Thyroid gland (tissue), 4 donors: ENCODE measurements around the gene CIAO3. TPM values are rescaled to one million over a fixed set of nuclear protein-coding genes. Genes with fewer than 3 reads are reported as not detected.

ENCODE experiments used
- DNase-seq, 2 donors: peaks; one replicate each; pipeline ENCODE4 v3.0.0-alpha.2; 2019
- H3K27ac ChIP-seq, 3 donors: fragments of 200-600 bp; sonication (generic); 1 replicate in 2 of 3; 2 replicates in 1 of 3; pipeline ENCODE4 v1.5.1; 2016 to 2019; ENCODE audit warnings: mild to moderate bottlenecking in 1 of 3, moderate library complexity in 1 of 3
- H3K27me3 ChIP-seq: fragments of 200-600 bp; sonication (generic); one replicate; pipeline ENCODE4 v1.5.1; 2019
- H3K36me3 ChIP-seq, 2 donors: fragments of 200-600 bp; sonication (generic); one replicate each; pipeline ENCODE4 v1.5.1; 2016 to 2019
- H3K4me1 ChIP-seq, 2 donors: fragments of 200-600 bp; sonication (generic); one replicate each; pipeline ENCODE4 v1.5.1; 2017 to 2019
- H3K4me3 ChIP-seq, 3 donors: fragments of 200-600 bp; sonication (generic); replicated peaks in 1 of 3; 1 replicate in 2 of 3; 2 replicates in 1 of 3; pipeline ENCODE4 v1.5.1; 2016; ENCODE audit warnings: mild to moderate bottlenecking in 1 of 3
- H3K9me3 ChIP-seq: fragments of 200-600 bp; sonication (generic); one replicate; pipeline ENCODE4 v1.5.1; 2017
- POLR2A ChIP-seq, 2 donors: fragments of 450-650 bp; IDR thresholded peaks; one replicate each; pipeline ENCODE4 v1.6.1; 2017; ENCODE audit warnings: antibody characterized with exemption in 2 of 2, mild to moderate bottlenecking in 2 of 2, moderate library complexity in 1 of 2
- WGBS, 2 donors: methylation state at CpG; one replicate each; pipeline ENCODE4 v1.1.5; 2017; 5-methylcytosine and 5-hydroxymethylcytosine counted together
- intact Hi-C: fragments of 100-400 bp; cut with DNase I; formaldehyde crosslinking; loops from one replicate; pipeline ENCODE4 v1.15.1; 2023
- total RNA-seq, 4 donors: library from RNA; depleted of rRNA; stranded (reverse); fragments of >200 nt; gene quantifications; one replicate each; pipeline ENCODE4 v1.2.3, GENCODE V29; 2016
- TF ChIP-seq, protein P1 (sequence below), 6 experiments: fragments of 200-600 bp in 3 of 6; fragments of 450-650 bp in 3 of 6; sonication (generic) in 3 of 6; IDR thresholded peaks; one replicate each; pipeline ENCODE4 v1.5.1; 2016 to 2019; ENCODE audit warnings: antibody characterized with exemption in 6 of 6, mild to moderate bottlenecking in 2 of 6, inconsistent platforms in 1 of 6, moderate library complexity in 1 of 6

The CIAO3 gene
- total RNA-seq, 4 donors from 2014 or later, result 38.7 to 53.8 (median 44.6) TPM

- peaks cover 0 to 6% of the 10 kb centered on the region in 2 donors for H3K36me3 ChIP-seq
- H3K27me3 ChIP-seq, result no peaks in the 10 kb centered on the region
- intact Hi-C loops, result loop anchor here (2.0 kb wide), 1 partner anchor 73 kb away; no protein-coding TSS in a partner anchor
- H3K4me1 ChIP-seq, result peaks cover 7 to 15% of the 10 kb centered on the region in 2 donors
- no peaks in the 10 kb centered on the region for H3K9me3 ChIP-seq
- WGBS, 2 donors, result 37 to 43% methylated on average over 10 to 15 of the region's 17 CpGs
- DNase-seq, result peak; percentile 23 to 28
- no peak overlapping the region for H3K27ac ChIP-seq
- no peak overlapping the region for H3K4me3 ChIP-seq
- TF ChIP-seq, protein P1, sequence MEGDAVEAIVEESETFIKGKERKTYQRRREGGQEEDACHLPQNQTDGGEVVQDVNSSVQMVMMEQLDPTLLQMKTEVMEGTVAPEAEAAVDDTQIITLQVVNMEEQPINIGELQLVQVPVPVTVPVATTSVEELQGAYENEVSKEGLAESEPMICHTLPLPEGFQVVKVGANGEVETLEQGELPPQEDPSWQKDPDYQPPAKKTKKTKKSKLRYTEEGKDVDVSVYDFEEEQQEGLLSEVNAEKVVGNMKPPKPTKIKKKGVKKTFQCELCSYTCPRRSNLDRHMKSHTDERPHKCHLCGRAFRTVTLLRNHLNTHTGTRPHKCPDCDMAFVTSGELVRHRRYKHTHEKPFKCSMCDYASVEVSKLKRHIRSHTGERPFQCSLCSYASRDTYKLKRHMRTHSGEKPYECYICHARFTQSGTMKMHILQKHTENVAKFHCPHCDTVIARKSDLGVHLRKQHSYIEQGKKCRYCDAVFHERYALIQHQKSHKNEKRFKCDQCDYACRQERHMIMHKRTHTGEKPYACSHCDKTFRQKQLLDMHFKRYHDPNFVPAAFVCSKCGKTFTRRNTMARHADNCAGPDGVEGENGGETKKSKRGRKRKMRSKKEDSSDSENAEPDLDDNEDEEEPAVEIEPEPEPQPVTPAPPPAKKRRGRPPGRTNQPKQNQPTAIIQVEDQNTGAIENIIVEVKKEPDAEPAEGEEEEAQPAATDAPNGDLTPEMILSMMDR (IDR thresholded peaks at IDR 0.05), result no peak
- no peak for TF ChIP-seq POLR2A (IDR thresholded peaks at IDR 0.05)
These were observed 42.8 kb upstream of the CIAO3 start for GRCh38 chr16:783404-784161.

- TF ChIP-seq POLR2A (IDR thresholded peaks at IDR 0.05), result no peak
- TF ChIP-seq, protein P1 (IDR thresholded peaks at IDR 0.05), result no peak
- Histone ChIP-seq H3K36me3 (peaks cover 0 to 6% of the 10 kb centered on the region in 2 donors), H3K4me1 (peaks cover 7 to 15% of the 10 kb centered on the region in 2 donors), H3K27ac (no peak overlapping the region), H3K9me3 (no peaks in the 10 kb centered on the region), H3K4me3 (no peak overlapping the region), H3K27me3 (no peaks in the 10 kb centered on the region)
- WGBS, 2 donors, result 72 to 78% methylated on average over 12 to 15 of the region's 36 CpGs
- intact Hi-C loops, result no loop called here
- DNase-seq, result no peak
These were observed 42.1 kb upstream of the CIAO3 start for GRCh38 chr16:782766-783403.

GRCh38 chr16:782258-782657 is 41.5 kb upstream of the CIAO3 start:
- no peak for TF ChIP-seq POLR2A (IDR thresholded peaks at IDR 0.05)
- TF ChIP-seq, protein P1 (IDR thresholded peaks at IDR 0.05), result no peak
- no peak overlapping the region for H3K27ac ChIP-seq
- DNase-seq, result no peak
- no peaks in the 10 kb centered on the region for H3K27me3 ChIP-seq
- intact Hi-C loops, result no loop called here
- 62 to 70% methylated on average over 5 of the region's 6 CpGs for WGBS, 2 donors
- peaks cover under 1 to 9% of the 10 kb centered on the region in 2 donors for H3K4me1 ChIP-seq
- peaks cover 0 to 6% of the 10 kb centered on the region in 2 donors for H3K36me3 ChIP-seq
- H3K9me3 ChIP-seq, result no peaks in the 10 kb centered on the region
- H3K4me3 ChIP-seq, result no peak overlapping the region

DNA sequence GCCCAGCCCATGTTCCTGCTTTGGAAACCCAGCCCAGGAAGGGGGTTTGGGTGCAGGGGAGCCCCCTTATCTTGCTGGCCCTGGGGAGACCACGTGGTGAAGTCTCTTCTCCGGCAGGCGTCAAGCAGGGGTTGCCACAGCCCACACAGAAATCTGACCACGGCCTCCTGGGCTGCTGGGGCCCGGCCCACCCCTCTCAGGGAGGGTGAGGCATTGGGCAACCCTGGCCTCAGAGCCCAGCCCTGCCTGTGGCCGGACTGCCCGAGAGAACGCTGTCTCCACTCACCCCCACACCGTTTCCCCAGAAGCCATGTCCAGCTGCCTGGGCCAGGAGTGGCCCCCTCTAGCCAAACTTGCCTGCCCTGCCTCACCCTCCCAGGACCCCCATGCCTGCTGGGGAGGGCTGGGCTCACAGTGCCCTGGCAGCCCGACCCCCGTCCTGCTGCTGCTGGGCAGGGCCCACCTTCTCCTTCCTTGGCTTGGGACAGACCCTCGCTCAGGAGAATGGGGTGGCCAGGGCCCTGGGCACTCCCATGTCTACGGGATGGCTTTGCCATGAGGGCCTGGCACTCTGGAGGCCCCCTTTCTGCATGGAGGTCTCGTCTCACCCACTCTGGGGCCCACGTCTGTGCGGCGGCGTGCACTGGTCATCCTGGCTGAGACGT is 40.7 kb upstream of the CIAO3 start:
- no peaks in the 10 kb centered on the region for H3K27me3 ChIP-seq
- peaks cover 0 to 5% of the 10 kb centered on the region in 2 donors for H3K4me1 ChIP-seq
- H3K36me3 ChIP-seq, result peaks cover 0 to 5% of the 10 kb centered on the region in 2 donors
- intact Hi-C loops, result no loop called here
- no peak overlapping the region for H3K4me3 ChIP-seq
- DNase-seq, result no peak
- 74 to 76% methylated on average over 3 to 13 of the region's 19 CpGs for WGBS, 2 donors
- no peak for TF ChIP-seq POLR2A (IDR thresholded peaks at IDR 0.05)
- TF ChIP-seq, protein P1 (IDR thresholded peaks at IDR 0.05), result no peak
- no peak overlapping the region for H3K27ac ChIP-seq
- H3K9me3 ChIP-seq, result no peaks in the 10 kb centered on the region
